HG03060 (cell line): ENCODE data around the gene TMEM187.

Experiments
- ATAC-seq: cut with Tn5 transposase; IDR thresholded peaks from one replicate; pipeline ENCODE4 v1.9.1; 2021; ENCODE audit warnings: low read depth, moderate number of reproducible peaks; ENCODE audit not compliant: unreplicated experiment

The TMEM187 gene

GRCh38 chrX:153953892-153954557, 18.5 kb upstream of the TMEM187 start:
- no peak for ATAC-seq

GRCh38 chrX:153954558-153955227, 17.9 kb upstream of the TMEM187 start:
- ATAC-seq = no peak

DNA sequence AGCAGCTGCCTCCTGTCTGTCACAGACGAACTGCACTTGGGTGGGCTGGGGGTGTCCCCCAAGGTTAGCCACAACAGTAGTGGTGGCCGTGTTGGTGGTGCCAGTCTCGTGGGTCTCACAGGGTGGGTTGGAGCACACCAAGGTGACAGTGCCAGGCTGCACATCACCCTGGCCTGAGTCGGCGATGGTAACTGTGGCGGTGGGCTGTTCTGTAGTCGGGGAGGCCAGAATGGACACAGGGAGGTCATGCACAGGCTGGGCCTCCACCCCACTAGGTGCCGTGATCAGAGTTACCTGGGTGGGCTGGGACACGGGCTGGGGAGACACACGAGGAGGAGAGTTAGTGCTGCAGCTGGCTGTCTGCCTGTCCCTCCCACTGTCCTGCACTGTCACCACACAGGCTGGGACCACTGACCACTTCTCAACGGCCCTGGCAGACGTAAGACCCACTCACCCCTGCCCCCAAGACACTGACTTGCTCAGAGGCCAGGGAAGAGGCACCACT, 17.3 kb upstream of the TMEM187 start:
- no peak for ATAC-seq

- ATAC-seq = no peak
These were observed 16.3 kb upstream of the TMEM187 start for GRCh38 chrX:153956044-153956907.

GRCh38 chrX:153957224-153957623, 15.3 kb upstream of the TMEM187 start:
- ATAC-seq = no peak

- no peak for ATAC-seq
These were observed 13.9 kb upstream of the TMEM187 start for GRCh38 chrX:153958605-153959004.

GRCh38 chrX:153959649-153960048, 12.9 kb upstream of the TMEM187 start:
- ATAC-seq = no peak

- ATAC-seq = no peak
These were observed 12.5 kb upstream of the TMEM187 start for GRCh38 chrX:153960077-153960476.

GRCh38 chrX:153960786-153961185, 11.8 kb upstream of the TMEM187 start:
- ATAC-seq = no peak

- ATAC-seq = no peak
These were observed 11.3 kb upstream of the TMEM187 start for GRCh38 chrX:153961292-153961691.

DNA sequence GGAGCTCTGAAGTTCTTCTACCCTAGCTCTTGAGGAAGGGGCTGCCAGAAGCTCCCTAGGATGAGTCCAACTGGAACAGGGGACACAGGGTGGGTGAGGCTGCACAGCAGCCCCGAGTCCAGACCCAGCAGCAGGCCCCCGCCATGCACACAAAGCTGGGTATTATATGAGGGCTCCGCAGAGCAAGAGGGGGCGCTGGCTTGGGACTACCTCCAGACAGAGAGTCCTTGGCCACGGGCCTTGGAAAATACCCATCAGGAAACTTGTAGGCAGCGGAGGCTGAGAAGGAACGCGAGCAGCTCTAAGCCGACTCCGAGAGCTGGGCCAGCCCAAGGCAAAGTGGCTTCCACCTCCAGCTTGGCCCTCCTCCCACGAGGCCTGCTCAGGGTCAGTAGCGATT, 9.0 kb upstream of the TMEM187 start:
- ATAC-seq = no peak

GRCh38 chrX:153964105-153964504, 8.4 kb upstream of the TMEM187 start:
- no peak for ATAC-seq

DNA sequence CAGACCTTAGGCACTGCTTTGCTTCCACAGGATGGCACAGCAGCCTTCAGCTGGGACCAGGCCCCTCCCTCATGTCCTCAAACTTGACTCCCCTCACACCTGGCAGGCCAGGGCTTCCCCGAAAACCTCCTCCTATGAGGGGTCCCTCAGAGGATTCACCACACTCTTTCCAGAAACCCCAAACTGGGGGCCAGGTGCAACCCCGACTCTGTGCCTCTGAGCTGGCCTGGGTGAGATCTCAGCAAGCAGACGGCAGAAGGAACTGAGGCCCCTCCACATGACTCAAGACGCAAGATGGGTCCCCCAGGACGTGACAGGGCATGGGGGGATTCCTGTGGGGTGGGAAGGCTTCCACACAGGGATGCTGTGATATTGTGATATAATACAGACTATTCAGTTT, 7.1 kb upstream of the TMEM187 start:
- no peak for ATAC-seq

GRCh38 chrX:153966283-153966688, 6.3 kb upstream of the TMEM187 start:
- ATAC-seq = no peak

- no peak for ATAC-seq
These were observed 5.6 kb upstream of the TMEM187 start for GRCh38 chrX:153966841-153967535.

DNA sequence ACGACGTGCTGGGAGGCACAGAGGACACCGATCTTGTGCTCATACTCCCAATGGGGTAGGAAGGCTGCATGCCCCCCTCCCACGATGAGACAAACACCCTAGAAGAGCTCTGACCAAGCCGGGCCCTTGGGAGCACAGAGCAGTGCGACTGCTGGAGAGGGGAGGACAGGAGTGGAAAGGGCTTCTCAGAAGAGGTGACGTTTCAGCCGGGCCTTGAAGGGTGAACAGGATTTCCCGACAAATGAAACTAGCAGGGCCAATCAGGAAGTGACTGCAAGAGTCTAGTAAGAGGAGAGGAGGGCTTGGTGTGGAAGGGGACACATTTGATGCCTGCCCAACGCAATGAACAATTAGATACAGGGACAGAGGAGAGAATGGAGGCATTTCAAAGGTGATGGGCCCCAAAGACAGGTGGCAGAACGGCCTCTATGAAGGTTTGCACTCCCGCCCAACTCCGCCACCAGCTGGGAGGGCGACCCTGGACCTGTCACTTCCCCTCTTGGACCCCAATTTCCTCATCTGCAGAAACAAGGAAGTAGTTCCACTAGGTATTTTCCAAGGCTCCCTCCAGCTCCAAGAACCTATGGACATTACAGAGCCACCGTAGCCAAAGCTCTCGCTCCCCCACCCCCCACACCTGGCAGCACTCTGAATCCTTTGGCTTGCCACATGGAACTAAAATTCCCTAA, 4.9 kb upstream of the TMEM187 start:
- ATAC-seq = no peak

DNA sequence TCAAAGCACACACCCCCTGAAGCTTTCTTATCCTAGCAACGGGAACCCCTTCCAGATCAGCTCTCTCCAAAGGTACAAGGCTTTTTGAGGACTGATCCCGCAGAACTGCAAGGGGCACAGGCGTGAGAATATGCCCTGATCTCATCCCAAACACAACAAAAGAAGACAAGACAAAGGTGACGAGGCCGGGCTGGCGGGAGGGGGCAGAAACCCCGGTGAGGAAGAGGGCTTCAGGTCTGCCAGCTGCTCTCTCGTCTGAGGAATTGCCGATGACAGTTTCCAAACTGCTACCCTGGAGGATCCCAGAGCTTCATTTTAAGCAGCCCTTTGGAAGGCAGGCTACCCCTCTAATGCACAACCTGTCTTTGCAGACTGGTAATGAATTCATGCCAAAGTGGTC, 4.3 kb upstream of the TMEM187 start:
- ATAC-seq = no peak

DNA sequence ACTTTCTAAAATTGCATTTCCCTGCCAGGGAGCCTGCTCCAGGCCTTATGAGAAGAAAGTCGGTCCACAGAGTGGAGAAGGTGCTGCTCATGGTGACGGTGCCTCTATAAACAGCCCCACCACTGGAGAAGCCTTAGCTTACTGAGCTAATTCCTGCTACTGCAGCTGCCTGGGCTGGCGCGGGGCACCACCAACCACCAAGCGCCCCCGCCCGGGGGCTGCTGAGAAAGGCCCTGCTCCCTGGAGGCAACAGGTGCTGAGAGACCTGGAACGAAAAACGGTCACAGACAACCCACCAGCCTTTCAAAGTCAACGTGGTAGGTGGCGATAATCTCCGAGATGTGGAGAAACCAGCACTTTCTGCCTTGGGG, 3.8 kb upstream of the TMEM187 start:
- ATAC-seq = no peak

DNA sequence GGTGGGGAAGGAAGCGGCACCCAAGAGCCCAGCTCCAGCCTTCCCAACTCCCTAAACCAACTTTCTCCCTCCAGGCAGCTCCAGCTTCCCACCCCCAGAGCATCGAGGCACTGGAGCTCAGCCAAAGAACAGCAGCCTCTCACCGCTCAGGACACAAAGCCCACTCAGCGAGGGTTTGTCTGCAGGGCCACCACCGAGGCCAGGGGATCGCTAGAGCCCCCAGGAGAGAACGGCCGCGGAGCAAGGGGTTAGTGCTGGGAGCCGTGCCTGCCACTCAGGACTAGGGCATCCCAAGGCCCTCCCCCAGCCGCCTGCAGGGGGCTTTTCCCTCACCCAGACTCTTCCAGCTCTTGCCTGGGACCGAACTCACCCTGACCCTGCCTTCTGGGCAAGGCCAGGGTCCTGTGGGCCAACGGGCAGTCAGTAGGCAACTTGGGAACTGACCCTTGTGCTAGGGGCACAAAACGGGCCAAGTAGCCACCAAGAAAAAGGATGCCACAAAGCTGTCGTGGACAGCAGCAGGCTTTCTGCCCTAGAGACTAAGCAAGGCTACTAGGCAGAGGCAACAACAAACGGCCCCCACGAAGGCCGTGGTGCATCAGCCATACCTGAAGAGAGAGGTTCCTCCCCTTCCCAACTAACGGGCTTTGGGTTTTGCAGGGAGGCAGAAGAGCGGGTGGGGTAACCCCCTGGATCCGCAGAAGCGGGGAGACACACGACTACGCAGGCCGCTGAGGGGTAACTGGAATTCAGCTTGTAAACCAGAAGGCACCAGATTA, 3.2 kb upstream of the TMEM187 start:
- no peak for ATAC-seq
